Psoas muscle (tissue), 8 donors: Measurements from ENCODE around the gene PDCD5. TPM values are rescaled to one million over a fixed set of nuclear protein-coding genes. Genes with fewer than 3 reads are reported as not detected.

Source experiments
- ATAC-seq, 4 donors: fragments of 200-7000 bp; cut with Tn5 transposase; one replicate each; pipeline ENCODE4 v1.9.1; 2020; ENCODE audit warnings: moderate library complexity in 3 of 4, mild to moderate bottlenecking in 2 of 4
- DNase-seq, 2 donors: peaks; one replicate each; pipeline ENCODE4 v3.0.0-alpha.2; 2020
- H3K27ac ChIP-seq: fragments of 200-600 bp; one replicate; pipeline ENCODE4 v1.8.0; 2022
- H3K27me3 ChIP-seq, 3 donors: fragments of 200-600 bp in 1 of 3; one replicate each; pipeline versions ENCODE4 v1.6.1 to v1.8.0; 2013 to 2022; ENCODE audit warnings: low read length in 2 of 3, mild to moderate bottlenecking in 2 of 3, moderate library complexity in 1 of 3; ENCODE audit not compliant: insufficient read depth in 3 of 3
- H3K36me3 ChIP-seq, 2 donors: fragments of 200-600 bp in 1 of 2; one replicate each; pipeline versions ENCODE4 v1.6.1 to v1.8.0; 2013 to 2022; ENCODE audit warnings: low read depth in 1 of 2, mild to moderate bottlenecking in 1 of 2, moderate library complexity in 1 of 2; ENCODE audit not compliant: insufficient read depth in 1 of 2
- H3K4me1 ChIP-seq: fragments of 200-600 bp; one replicate; pipeline ENCODE4 v1.8.0; 2022
- H3K4me3 ChIP-seq: fragments of 200-600 bp; one replicate; pipeline ENCODE4 v1.8.0; 2022; ENCODE audit warnings: mild to moderate bottlenecking
- H3K9me3 ChIP-seq: fragments of 200-600 bp; one replicate; pipeline ENCODE4 v1.8.0; 2022
- WGBS, 3 donors: extraction: QIAGEN DNeasy Blood & Tissue Kit; methylation state at CpG; one replicate each; pipeline versions ENCODE4 v1.1.6 to v1.1.7; 2013; 5-methylcytosine and 5-hydroxymethylcytosine counted together
- intact Hi-C, 2 donors: fragments of 100-400 bp; cut with DNase I; formaldehyde crosslinking; loops; one replicate each; pipeline versions ENCODE4 v1.11.0 to v1.14.2; 2022
- polyA plus RNA-seq, 3 donors: library from polyadenylated mRNA; stranded (reverse); fragments of 200-250 nt; gene quantifications; one replicate each; pipeline ENCODE4 v1.2.3, GENCODE V29; 2013
- total RNA-seq, 4 donors: library from RNA; stranded (reverse); fragmentation: NEBNext Ultra II Directional in 2 of 4; extraction: Animal tissue kit (Norgen Biotek cat#: 25700) in 2 of 4; gene quantifications; one replicate each; pipeline versions ENCODE4 v1.2.1 to v1.2.4, GENCODE V29; 2021 to 2023
- TF ChIP-seq, protein P1 (sequence below): fragments of 200-600 bp; IDR thresholded peaks from one replicate; pipeline ENCODE4 v1.8.0; 2022; ENCODE audit warnings: antibody characterized with exemption
- donor health status: healthy with polysubstance abuse.
- donor health status: DM: no; HTN: no; CAD: no; lungs with moderate emphysema.
- donor health status: Bipolar disorder and iron deficiency.
- donor health status: healthy.
- donor health status: DM: yes; HTN: yes; CAD: no.
- donor health status: DM: no; HTN: no; CAD: no.
- donor health status: DM: no; HTN: no; CAD: no.
- donor health status: DM: yes; HTN: yes; CAD: no.

PDCD5 gene
- total and polyA plus RNA-seq, 7 donors = 86.5 to 186 (median 112) TPM

DNA sequence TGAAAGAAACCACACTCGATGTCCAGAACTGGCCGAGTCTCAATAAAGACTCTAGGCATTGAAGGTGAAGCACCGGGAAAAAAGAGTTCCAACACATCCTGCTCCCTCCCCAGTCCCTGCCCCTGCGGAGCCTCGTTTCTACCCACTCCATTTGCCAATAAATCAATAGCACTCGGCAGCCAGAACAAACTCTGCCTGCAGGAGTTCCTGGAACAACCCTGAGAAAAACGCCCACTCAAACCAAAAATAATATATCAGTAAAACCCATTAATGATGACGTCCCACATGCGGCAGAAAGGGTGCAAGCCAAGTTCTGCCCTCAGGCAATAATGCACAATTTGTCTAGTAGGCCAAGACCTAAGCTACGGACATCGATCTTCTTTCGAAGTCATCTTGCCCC is 41.0 kb downstream of the PDCD5 start:
- H3K4me1 ChIP-seq = no peaks in the 10 kb centered on the region
- TF ChIP-seq, protein P1, sequence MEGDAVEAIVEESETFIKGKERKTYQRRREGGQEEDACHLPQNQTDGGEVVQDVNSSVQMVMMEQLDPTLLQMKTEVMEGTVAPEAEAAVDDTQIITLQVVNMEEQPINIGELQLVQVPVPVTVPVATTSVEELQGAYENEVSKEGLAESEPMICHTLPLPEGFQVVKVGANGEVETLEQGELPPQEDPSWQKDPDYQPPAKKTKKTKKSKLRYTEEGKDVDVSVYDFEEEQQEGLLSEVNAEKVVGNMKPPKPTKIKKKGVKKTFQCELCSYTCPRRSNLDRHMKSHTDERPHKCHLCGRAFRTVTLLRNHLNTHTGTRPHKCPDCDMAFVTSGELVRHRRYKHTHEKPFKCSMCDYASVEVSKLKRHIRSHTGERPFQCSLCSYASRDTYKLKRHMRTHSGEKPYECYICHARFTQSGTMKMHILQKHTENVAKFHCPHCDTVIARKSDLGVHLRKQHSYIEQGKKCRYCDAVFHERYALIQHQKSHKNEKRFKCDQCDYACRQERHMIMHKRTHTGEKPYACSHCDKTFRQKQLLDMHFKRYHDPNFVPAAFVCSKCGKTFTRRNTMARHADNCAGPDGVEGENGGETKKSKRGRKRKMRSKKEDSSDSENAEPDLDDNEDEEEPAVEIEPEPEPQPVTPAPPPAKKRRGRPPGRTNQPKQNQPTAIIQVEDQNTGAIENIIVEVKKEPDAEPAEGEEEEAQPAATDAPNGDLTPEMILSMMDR = no peak
- H3K27ac ChIP-seq = no peak overlapping the region
- intact Hi-C loops = no loop called here
- no peaks in the 10 kb centered on the region for H3K27me3 ChIP-seq
- 69 to 78% (median 75%) methylated on average over 12 of the region's 12 CpGs for WGBS, 3 donors
- H3K36me3 ChIP-seq = peaks cover 0 to 100% of the 10 kb centered on the region in 2 donors
- H3K4me3 ChIP-seq = no peak overlapping the region
- ATAC-seq = no peak
- no peaks in the 10 kb centered on the region for H3K9me3 ChIP-seq
- DNase-seq = no peak

DNA sequence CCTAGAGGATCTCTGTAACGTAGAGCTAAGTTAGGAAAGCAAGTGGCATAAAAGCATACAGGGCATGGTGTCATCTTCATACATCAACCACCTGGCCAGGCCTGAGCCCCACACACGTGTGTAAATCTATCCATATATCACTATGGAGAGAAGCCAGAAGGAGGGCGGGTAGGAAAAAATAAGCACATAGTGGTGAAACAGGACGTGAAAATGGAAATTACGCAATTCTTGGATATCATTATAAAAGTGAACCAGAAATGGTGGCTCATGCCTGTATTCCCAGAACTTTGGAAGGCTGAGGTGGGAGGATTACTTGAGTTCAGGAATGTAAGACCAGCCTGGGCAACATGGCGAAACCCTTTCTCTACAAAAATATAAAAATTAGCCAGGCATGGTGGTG is 43.4 kb downstream of the PDCD5 start:
- Histone ChIP-seq H3K9me3 (no peaks in the 10 kb centered on the region), H3K4me3 (no peak overlapping the region), H3K4me1 (no peaks in the 10 kb centered on the region), H3K27me3 (no peaks in the 10 kb centered on the region), H3K27ac (no peak overlapping the region), H3K36me3 (peaks cover 0 to 100% of the 10 kb centered on the region in 2 donors)
- intact Hi-C loops = no loop called here
- 84 to 93% (median 85%) methylated on average over 6 of the region's 6 CpGs for WGBS, 3 donors
- no peak for ATAC-seq
- DNase-seq = no peak
- TF ChIP-seq, protein P1 = no peak

DNA sequence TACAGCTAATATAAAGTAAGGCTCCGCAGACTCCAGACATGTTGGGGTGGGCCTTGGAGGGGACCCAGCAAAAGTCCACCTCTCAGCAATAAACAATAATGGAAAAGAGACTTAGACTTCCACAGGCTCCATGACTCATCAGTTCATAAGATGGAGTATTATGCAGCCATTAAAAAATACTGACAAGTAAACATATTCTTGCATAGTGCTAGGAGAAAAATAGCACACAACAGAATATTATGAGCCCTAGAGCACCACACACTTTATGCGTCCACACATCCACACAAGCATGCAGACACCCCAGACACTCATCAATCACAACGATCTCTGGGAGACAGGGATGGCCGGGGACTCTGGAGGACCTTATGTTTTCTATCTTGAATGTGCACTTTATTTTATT is 46.0 kb downstream of the PDCD5 start:
- Histone ChIP-seq H3K9me3 (no peaks in the 10 kb centered on the region), H3K27me3 (no peaks in the 10 kb centered on the region), H3K36me3 (peaks cover 0 to 100% of the 10 kb centered on the region in 2 donors), H3K4me1 (no peaks in the 10 kb centered on the region), H3K4me3 (no peak overlapping the region), H3K27ac (no peak overlapping the region)
- intact Hi-C loops = no loop called here
- 94 to 98% (median 97%) methylated on average over 4 of the region's 4 CpGs for WGBS, 3 donors
- no peak for ATAC-seq
- TF ChIP-seq, protein P1 = no peak
- no peak for DNase-seq

DNA sequence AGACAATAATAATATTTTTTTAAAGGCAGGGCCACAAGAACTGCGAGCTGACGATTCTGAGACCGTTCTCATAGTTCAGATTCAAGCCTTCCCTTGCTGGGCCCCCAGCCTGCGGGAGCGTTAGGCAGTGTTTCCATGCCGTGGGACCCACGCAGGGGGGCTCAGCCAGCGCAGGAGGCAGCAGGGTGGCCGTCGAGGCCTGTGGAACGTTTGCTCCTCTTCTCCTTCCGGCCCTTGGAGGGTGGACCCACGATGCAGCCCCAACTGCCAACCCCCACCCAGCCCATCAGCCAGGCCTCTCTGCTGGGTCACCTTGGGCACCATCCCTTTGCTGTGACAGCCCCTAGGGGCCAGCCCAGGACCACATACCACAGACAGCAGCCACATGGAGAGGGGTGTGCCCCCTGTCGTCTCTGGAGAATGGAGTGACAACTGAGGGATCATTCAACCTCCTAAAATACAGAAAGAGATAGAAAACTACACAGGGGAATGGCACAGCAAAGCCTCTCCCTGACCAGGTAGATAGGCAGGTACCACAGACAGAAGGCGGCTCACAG is 46.8 kb downstream of the PDCD5 start:
- ATAC-seq (peak in 1 of 4 donors; percentile 29), DNase-seq (no peak)
- TF ChIP-seq, protein P1 = no peak
- Histone ChIP-seq H3K27me3 (no peaks in the 10 kb centered on the region), H3K4me3 (no peak overlapping the region), H3K4me1 (no peaks in the 10 kb centered on the region), H3K27ac (no peak overlapping the region), H3K36me3 (peaks cover 0 to 98% of the 10 kb centered on the region in 2 donors), H3K9me3 (no peaks in the 10 kb centered on the region)
- intact Hi-C loops = no loop called here
- 78 to 83% (median 83%) methylated on average over 15 of the region's 15 CpGs for WGBS, 3 donors

DNA sequence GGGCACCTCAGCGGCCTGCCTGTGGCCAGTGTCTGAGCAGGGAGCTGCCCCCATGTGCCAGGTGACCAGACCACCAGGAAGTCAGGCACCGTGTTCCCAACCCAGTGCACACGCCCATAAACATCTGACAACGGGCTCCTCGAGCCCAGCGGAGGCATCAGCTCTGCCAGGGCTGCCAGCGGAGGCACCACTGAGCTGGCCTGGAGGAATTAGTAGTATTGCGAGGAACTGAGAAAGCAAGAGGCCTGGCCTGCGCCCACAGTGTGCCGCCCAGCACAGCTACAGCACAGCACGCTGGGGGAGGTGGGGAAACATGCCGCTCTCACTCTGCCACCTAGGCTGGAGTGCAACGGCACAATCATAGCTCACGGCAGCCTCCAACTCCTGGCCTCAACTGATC is 49.3 kb downstream of the PDCD5 start:
- no peak for DNase-seq
- Histone ChIP-seq H3K9me3 (no peaks in the 10 kb centered on the region), H3K36me3 (peaks cover 0 to 92% of the 10 kb centered on the region in 2 donors), H3K27me3 (no peaks in the 10 kb centered on the region), H3K4me1 (no peaks in the 10 kb centered on the region), H3K4me3 (no peak overlapping the region), H3K27ac (no peak overlapping the region)
- intact Hi-C loops = no loop called here
- TF ChIP-seq, protein P1 = no peak
- 83 to 86% (median 85%) methylated on average over 13 to 14 of the region's 14 CpGs for WGBS, 3 donors
- ATAC-seq = no peak
